ENCODE measurements around the gene GORASP1. TPM values are rescaled to one million over a fixed set of nuclear protein-coding genes. Genes with fewer than 3 reads are reported as not detected.

Gene GORASP1
- total RNA-seq, 3 donors from 2014 or later: 93.5 to 122 (median 94.7) TPM

- intact Hi-C loops (cut with DNase I, micrococcal nuclease): no loop called here
- Histone ChIP-seq H3K4me1 (ENCODE audit: low read depth) (peaks cover 15% of the 10 kb centered on the region), H3K36me3 (ENCODE audit: low read depth) (no peaks in the 10 kb centered on the region), H3K4me3 (no peak overlapping the region), H3K9me3 (no peaks in the 10 kb centered on the region)
- DNase-seq: no peak
- TF ChIP-seq CTCF (IDR thresholded peaks at IDR 0.05): no peak
- no peak for ATAC-seq
These were observed 53.7 kb downstream of the GORASP1 start for GRCh38 chr3:39053696-39054095.

GRCh38 chr3:39052583-39052982, 54.8 kb downstream of the GORASP1 start:
- peak overlapping the region; percentile 99 for H3K4me3 ChIP-seq
- no peaks in the 10 kb centered on the region for H3K9me3 ChIP-seq
- H3K4me1 ChIP-seq (ENCODE audit: low read depth): peaks cover 15% of the 10 kb centered on the region
- intact Hi-C loops (cut with DNase I, micrococcal nuclease): no loop called here
- DNase-seq: peak in 1 of 3 donors; percentile 27
- H3K36me3 ChIP-seq (ENCODE audit: low read depth): no peaks in the 10 kb centered on the region
- no peak for TF ChIP-seq CTCF (IDR thresholded peaks at IDR 0.05)
- no peak for ATAC-seq

- Histone ChIP-seq H3K36me3 (ENCODE audit: low read depth) (no peaks in the 10 kb centered on the region), H3K4me1 (ENCODE audit: low read depth) (peaks cover 15% of the 10 kb centered on the region), H3K9me3 (no peaks in the 10 kb centered on the region), H3K4me3 (peak within 1 kb of the TSS; percentile 99)
- DNase-seq: peak; percentile 94 to 98 (median 97)
- ATAC-seq: peak; percentile 99
- intact Hi-C loops (cut with DNase I, micrococcal nuclease): no loop called here
- no peak for TF ChIP-seq CTCF (IDR thresholded peaks at IDR 0.05)
These were observed 55.5 kb downstream of the GORASP1 start, which contains the start of the genes SCN11A and WDR48 for GRCh38 chr3:39051649-39052561. TSS of gene SCN11A (minus strand) at chr3:39051944. CDS start at chr3:38950362, 101,582 bp downstream. TSS of gene WDR48 (plus strand) at chr3:39052016. CDS start at chr3:39052026, 10 bp downstream.

GRCh38 chr3:39050029-39050428, 57.4 kb downstream of the GORASP1 start:
- Histone ChIP-seq H3K4me3 (no peak overlapping the region), H3K36me3 (ENCODE audit: low read depth) (no peaks in the 10 kb centered on the region), H3K4me1 (ENCODE audit: low read depth) (peaks cover 15% of the 10 kb centered on the region), H3K9me3 (no peaks in the 10 kb centered on the region)
- DNase-seq (no peak), ATAC-seq (peak; percentile 43)
- intact Hi-C loops (cut with DNase I, micrococcal nuclease): no loop called here
- TF ChIP-seq CTCF (IDR thresholded peaks at IDR 0.05): no peak

Small RNA genes lying within 50 kb of the gene (microRNA-seq; reads per million reads assigned to microRNA genes)
- not detected for gene MIR6822

Other genes starting within 250 kb of the GORASP1 start
- 1 to 10 TPM in 1 of 3 donors, under 1 TPM in 2; 0.23 to 2.1 (median 0.27) TPM for gene SCN11A, start 55.7 kb downstream of the GORASP1 start, total RNA-seq
- gene WDR48, start 55.6 kb downstream of the GORASP1 start, total RNA-seq: 10 to 100 TPM; 33.0 to 46.8 (median 37.5) TPM
- gene TTC21A, start 53 bp upstream of the GORASP1 start, total RNA-seq: 10 to 100 TPM in 1 of 3 donors, 1 to 10 TPM in 2; 6.2 to 11.1 (median 7.2) TPM
- 10 to 100 TPM; 16.9 to 38.8 (median 21.4) TPM for gene CSRNP1, start 46.0 kb upstream of the GORASP1 start, total RNA-seq
- gene XIRP1, start 85.0 kb upstream of the GORASP1 start, total RNA-seq: under 1 TPM in 1 of 3 donors, not detected in 2; 0.31 TPM
- gene CX3CR1, start 172.4 kb upstream of the GORASP1 start, total RNA-seq: under 1 TPM; 0.67 to 0.94 (median 0.70) TPM
- under 1 TPM in 1 of 3 donors, not detected in 2; 0.36 TPM for gene CCR8, start 222.1 kb upstream of the GORASP1 start, total RNA-seq

Measured in mucosa of descending colon (tissue), 3 donors.